Breast epithelium (tissue), 3 donors: ENCODE measurements around the gene CDH23.

Source experiments
- POLR2A ChIP-seq: fragments of 450-650 bp; IDR thresholded peaks from one replicate; pipeline ENCODE4 v1.6.1; 2016; ENCODE audit warnings: antibody characterized with exemption, mild to moderate bottlenecking, moderate library complexity
- POLR2AphosphoS5 ChIP-seq, 3 donors: sonication (generic); formaldehyde crosslinking; IDR thresholded peaks; one replicate each; pipeline ENCODE4 v1.6.1; 2017; ENCODE audit warnings: antibody characterized with exemption in 3 of 3
- TF ChIP-seq, protein P1 (sequence below), 3 donors: fragments of 450-650 bp; IDR thresholded peaks; one replicate each; pipeline ENCODE4 v1.5.1; 2016 to 2017; ENCODE audit warnings: antibody characterized with exemption in 3 of 3, mild to moderate bottlenecking in 3 of 3, moderate library complexity in 3 of 3

DNA sequence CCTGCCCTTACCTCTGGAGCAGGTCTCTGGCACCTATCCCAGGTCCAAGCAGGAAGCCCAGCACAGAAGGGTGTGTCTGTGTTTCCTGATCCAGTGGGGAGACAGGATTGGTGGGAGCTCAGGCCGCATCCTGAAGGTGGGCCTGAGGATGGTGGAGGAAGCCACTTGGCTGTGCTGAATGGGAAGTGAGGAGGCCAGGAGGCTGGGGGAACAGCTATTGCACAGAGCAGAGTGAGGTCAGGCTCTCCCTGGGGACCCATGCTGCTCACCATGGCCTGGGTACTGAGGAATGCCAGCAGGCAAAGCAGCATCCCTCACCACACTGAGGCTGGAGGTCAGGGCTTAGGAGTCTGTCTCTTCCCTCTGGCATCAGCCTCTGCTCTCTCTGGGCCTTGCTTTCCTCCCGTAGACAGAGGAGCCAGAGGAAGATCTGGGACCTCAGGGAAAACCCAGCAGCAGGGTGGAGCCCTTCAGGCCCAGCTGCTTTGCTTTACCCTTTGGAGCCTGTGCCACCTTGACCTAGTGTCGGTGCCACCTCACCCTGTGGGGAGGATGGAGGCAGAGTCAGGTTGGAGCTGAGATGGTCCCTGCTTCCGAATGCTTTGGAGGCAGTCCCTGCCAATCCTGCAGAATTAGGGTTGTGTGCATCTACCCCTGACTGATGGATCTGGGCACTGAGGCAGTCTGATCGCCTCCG is 39.0 kb downstream of the CDH23 start:
- TF ChIP-seq, protein P1, sequence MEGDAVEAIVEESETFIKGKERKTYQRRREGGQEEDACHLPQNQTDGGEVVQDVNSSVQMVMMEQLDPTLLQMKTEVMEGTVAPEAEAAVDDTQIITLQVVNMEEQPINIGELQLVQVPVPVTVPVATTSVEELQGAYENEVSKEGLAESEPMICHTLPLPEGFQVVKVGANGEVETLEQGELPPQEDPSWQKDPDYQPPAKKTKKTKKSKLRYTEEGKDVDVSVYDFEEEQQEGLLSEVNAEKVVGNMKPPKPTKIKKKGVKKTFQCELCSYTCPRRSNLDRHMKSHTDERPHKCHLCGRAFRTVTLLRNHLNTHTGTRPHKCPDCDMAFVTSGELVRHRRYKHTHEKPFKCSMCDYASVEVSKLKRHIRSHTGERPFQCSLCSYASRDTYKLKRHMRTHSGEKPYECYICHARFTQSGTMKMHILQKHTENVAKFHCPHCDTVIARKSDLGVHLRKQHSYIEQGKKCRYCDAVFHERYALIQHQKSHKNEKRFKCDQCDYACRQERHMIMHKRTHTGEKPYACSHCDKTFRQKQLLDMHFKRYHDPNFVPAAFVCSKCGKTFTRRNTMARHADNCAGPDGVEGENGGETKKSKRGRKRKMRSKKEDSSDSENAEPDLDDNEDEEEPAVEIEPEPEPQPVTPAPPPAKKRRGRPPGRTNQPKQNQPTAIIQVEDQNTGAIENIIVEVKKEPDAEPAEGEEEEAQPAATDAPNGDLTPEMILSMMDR (IDR thresholded peaks at IDR 0.05) = no peak
- TF ChIP-seq POLR2A (no peak), POLR2AphosphoS5 (IDR thresholded peaks at IDR 0.05) (no peak)
